Measurements from ENCODE around the gene REXO1.

Gene REXO1

DNA sequence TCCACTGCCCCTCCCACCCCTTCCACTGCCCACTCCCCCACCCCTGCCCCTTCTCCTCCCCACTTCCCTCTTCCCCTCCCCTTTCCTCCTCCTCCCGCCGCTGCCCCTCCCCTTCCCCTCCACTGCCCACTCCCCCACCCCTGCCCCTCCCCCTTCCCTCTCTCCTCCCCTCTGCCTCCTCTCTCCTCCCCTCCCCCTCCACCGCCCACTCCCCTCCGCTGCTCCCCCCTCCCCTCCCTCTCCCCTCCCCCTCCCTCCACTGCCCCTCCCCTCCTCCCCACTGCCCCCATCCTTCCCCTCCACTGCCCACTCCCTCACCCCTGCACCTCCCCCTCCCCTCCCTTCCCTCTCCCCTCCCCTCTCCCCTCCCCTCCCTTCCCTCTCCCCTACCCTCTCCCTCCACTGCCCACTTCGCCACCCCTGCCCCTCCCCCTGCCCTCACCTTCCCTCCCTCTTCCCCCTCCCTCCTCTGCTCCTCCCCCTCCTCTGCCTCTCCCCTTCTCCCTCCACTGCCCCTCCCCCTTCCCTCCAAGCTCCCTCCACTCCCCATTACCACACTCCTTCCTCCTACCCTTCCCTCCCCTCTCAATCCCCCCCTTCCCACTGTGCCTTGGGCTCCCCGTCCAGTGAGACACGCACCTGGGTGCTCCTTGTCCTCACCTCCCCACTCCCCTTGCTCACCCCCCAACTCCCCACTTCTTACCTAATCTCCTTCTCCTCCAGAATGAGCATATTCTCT, 58.1 kb downstream of the REXO1 start:
- no peak for DNase-seq

- DNase-seq, result no peak
Observed at GRCh38 chr19:1789261-1790041, 58.8 kb downstream of the REXO1 start.

GRCh38 chr19:1787116-1787515, 61.2 kb downstream of the REXO1 start:
- no peak for DNase-seq

DNA sequence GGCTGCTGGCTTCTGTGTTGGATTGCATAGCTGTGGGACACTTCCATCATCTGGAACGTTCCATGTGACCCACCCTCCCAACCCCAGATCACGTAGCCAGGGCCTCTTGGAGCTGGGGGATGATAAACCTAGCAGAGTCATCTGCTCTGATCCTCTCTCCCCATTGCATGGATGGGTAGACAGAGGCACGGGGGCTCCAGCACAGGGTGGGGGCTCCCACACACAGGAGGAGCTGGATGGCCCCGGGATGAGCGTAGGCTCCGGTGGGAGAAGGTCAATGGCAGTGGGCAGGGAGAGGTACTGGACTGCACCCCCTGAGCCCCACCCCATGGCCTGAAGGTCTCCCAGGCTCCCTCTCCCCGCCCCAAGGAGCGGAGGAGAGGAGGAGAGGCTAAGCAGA, 61.6 kb downstream of the REXO1 start:
- no peak for DNase-seq

DNA sequence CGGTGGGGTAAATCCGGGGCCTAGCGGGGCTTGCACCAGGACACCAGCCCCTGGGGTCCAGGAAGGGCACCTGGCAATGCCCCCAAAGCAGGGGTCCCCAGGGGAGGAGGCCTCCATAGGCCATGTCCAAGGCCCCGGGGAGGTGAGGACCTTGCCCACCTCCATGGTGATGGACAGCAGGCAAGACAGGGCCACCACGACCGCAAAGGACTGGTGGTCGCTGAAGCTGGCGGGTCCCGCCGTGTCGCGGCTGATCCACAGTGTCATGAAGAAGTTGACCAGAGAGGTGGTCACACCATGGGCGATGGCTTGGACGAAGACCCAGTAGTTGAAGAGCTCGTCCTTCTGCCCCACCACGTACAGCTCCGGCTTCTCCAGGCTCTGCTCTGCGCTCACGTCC, 63.0 kb downstream of the REXO1 start:
- no peak for DNase-seq

DNA sequence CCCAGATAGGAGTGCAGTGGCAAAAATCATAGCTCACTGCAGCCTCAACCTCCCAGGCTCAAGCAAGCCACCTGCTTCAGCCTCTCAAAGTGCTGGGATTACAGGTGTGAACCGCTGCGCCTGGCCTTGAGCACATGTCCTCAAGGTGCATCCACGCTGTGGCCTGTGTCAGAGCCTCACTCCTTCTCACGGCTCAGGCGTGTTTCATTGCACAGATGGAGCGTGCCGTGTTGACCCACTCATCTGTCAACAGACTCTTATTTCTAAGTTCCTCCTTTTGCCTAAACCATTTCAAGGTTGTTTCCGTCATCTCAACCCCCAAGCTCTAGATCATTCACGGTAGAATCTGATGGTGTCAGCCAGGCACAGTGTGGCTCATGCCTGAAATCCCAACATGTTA, 64.4 kb downstream of the REXO1 start:
- no peak for DNase-seq

GRCh38 chr19:1783354-1783753, 64.9 kb downstream of the REXO1 start:
- no peak for DNase-seq

- DNase-seq, result no peak
Observed at GRCh38 chr19:1782521-1782920, 65.8 kb downstream of the REXO1 start.

DNA sequence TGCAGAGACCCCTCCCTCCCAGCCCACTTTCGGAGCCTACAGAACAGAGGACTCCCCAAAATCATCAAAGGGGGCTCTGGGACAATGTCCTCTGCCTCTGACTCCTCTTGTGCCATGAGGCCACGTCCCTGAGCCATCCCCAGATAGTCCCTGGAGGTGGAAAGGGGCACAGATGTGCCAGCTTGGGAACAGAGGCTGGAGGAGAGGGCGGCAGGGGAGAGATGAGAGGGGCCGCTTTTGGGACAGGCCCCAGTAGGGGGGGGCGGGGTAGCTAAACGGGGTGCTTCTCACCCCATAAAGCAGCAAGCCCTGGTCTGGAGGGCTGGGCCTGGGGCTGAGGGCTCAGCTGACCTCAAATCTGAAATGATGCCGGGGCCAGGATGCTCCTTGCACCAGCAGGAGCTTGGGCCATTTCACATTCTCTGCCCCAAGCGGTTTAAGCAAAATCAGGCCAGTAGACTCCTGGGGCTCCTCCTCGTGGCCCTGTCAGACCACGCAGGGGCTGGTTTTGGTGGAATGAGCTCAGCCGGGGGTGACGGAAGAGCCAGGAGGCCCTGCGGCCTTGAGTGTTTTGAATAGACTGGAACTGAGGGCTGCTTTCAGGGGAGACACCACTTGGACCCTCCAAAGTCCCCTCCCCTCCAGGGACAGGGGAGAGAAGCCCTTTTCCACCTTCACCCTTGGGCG, 67.9 kb downstream of the REXO1 start:
- peak; percentile 21 for DNase-seq

- DNase-seq, result no peak
Observed at GRCh38 chr19:1779574-1779973, 68.7 kb downstream of the REXO1 start.

GRCh38 chr19:1777149-1777548, 71.1 kb downstream of the REXO1 start:
- no peak for DNase-seq

GRCh38 chr19:1776606-1777147, 71.6 kb downstream of the REXO1 start:
- DNase-seq, result no peak

GRCh38 chr19:1775951-1776605, 72.2 kb downstream of the REXO1 start:
- DNase-seq, result no peak

GRCh38 chr19:1774989-1775772, 73.1 kb downstream of the REXO1 start:
- DNase-seq, result no peak

GRCh38 chr19:1773184-1773583, 75.1 kb downstream of the REXO1 start:
- no peak for DNase-seq

DNA sequence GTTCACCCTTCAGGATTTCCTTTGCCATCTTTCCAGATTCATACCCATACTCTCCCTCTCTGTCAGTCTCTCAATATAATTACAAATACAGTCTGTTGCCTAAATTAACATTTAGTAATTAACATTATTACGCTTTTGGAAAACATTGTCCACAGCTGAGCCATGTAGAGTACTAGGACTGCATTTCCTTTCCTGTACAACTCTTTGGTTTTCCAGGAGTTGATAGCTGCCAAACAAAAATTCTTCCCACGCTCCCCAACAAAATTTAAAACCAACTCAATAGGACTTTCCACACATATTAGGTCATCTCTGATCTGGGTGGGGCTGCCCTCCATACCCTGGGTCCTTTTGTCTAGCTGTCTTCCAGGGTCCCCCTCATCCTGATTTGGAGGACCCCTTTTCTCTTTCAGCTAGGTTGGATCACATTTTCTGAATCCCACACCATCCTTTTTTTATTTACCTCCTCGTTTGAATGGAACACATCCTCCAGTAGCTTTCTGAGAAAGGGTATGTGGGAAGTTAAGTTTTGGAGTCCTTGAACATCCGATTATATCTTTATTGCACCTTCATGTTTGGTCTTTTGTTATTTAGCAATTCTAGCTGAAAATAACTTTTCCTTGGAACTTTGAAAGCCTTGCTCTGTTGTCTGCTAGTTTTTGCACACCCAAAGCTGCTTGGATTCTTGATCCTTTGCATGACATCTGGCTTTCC, 77.3 kb downstream of the REXO1 start:
- no peak for DNase-seq

DNA sequence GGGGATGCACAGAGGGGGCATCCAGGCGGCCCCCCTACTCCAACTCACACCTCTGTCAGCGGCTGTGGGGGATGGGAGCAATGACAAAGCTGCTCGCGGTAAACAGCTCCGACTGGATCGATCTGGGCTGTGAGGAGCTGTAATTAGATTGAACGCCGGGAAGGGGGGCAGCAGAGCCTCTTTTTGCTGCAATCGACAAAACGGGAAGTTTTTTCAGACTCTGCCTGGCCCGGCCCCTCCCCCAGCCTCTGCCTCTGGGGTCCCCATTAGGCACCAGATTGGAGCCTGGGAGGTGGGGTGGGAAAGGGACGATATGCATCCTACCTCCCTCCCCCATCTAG, 78.7 kb downstream of the REXO1 start:
- no peak for DNase-seq

DNA sequence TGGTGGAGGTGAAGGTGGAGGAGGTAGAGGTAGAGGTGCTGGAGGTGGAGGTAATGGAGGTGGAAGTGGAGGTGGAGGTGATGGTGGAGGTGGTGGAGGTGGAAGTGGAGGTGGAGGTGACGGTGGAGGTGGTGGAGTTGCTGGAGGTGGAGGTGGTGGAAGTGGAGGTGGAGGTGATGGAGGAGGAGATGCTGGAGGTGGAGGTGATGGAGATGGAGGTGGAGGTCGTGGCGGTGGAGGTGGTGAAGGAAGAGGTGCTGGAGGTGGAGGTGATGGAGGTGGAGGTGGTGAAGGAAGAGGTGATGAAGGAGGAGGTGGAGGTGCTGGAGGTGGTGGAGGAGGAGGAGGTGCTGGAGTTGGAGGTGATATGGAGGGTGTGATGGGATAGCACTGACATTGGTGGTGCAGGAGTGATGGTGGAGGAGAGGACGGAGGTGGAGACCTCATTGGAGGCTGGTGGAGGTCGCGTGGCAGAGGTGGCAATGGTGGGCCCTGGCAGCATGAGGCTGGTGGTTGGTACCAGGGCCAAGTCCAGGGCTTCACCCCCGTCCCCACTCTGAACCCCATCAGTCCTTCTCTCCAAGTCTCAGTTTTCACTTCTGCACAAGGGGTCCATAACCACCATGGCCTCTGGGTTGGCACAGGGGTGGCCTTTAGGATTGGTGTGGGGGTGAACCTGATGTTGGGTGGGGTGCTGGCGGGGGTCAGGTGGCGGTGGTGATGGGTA, 79.2 kb downstream of the REXO1 start:
- DNase-seq, result no peak

GRCh38 chr19:1768248-1768647, 80.0 kb downstream of the REXO1 start:
- DNase-seq, result no peak

GRCh38 chr19:1767464-1767933, 80.8 kb downstream of the REXO1 start:
- DNase-seq, result no peak
